IPS-18a (cell line): ENCODE measurements around the gene QSOX2.

Experiments
- H3K27ac ChIP-seq: one replicate; pipeline ENCODE4 v1.5.1; 2013; ENCODE audit warnings: low read length
- H3K27me3 ChIP-seq: one replicate; pipeline ENCODE4 v1.6.1; 2013; ENCODE audit warnings: mild to moderate bottlenecking, low read length; ENCODE audit not compliant: control insufficient read depth, insufficient read depth
- H3K36me3 ChIP-seq: one replicate; pipeline ENCODE4 v1.6.1; 2013; ENCODE audit warnings: low read depth, low read length; ENCODE audit not compliant: control insufficient read depth
- H3K4me1 ChIP-seq: one replicate; pipeline ENCODE4 v1.6.1; 2013; ENCODE audit warnings: low read depth, low read length; ENCODE audit not compliant: control insufficient read depth
- H3K4me3 ChIP-seq: one replicate; pipeline ENCODE4 v1.5.1; 2013; ENCODE audit warnings: low read length
- H3K9ac ChIP-seq: one replicate; pipeline ENCODE4 v1.6.1; 2013; ENCODE audit warnings: mild to moderate bottlenecking, low read length, moderate library complexity
- H3K9me3 ChIP-seq: one replicate; pipeline ENCODE4 v1.6.1; 2013; ENCODE audit warnings: low read depth, low read length; ENCODE audit not compliant: control insufficient read depth

Gene QSOX2

GRCh38 chr9:136208675-136209074 lies 36.9 kb downstream of the QSOX2 start:
- H3K4me1 ChIP-seq: no peaks in the 10 kb centered on the region
- H3K4me3 ChIP-seq: no peak overlapping the region
- H3K9ac ChIP-seq: no peak overlapping the region
- peaks cover 32% of the 10 kb centered on the region for H3K27me3 ChIP-seq
- H3K9me3 ChIP-seq: no peaks in the 10 kb centered on the region
- H3K36me3 ChIP-seq: peaks cover 4% of the 10 kb centered on the region
- H3K27ac ChIP-seq: no peak overlapping the region

GRCh38 chr9:136207616-136208015 lies 38.0 kb downstream of the QSOX2 start:
- H3K4me1 ChIP-seq: no peaks in the 10 kb centered on the region
- H3K9me3 ChIP-seq: no peaks in the 10 kb centered on the region
- H3K27me3 ChIP-seq: peaks cover 42% of the 10 kb centered on the region
- no peak overlapping the region for H3K4me3 ChIP-seq
- no peak overlapping the region for H3K9ac ChIP-seq
- no peak overlapping the region for H3K27ac ChIP-seq
- no peaks in the 10 kb centered on the region for H3K36me3 ChIP-seq

GRCh38 chr9:136206602-136207275 lies 38.9 kb downstream of the QSOX2 start:
- Histone ChIP-seq H3K27me3 (peaks cover 51% of the 10 kb centered on the region), H3K36me3 (no peaks in the 10 kb centered on the region), H3K4me1 (no peaks in the 10 kb centered on the region), H3K27ac (no peak overlapping the region), H3K9me3 (no peaks in the 10 kb centered on the region), H3K4me3 (no peak overlapping the region), H3K9ac (no peak overlapping the region)

- no peak overlapping the region for H3K9ac ChIP-seq
- H3K27ac ChIP-seq: no peak overlapping the region
- H3K4me1 ChIP-seq: no peaks in the 10 kb centered on the region
- H3K36me3 ChIP-seq: no peaks in the 10 kb centered on the region
- no peaks in the 10 kb centered on the region for H3K9me3 ChIP-seq
- H3K4me3 ChIP-seq: no peak overlapping the region
- peaks cover 62% of the 10 kb centered on the region for H3K27me3 ChIP-seq
Measured at GRCh38 chr9:136205707-136205992, 40.0 kb downstream of the QSOX2 start.

GRCh38 chr9:136204838-136205706 lies 40.5 kb downstream of the QSOX2 start, which contains the start of gene LHX3:
TSS of gene LHX3 (minus strand) at chr9:136205128. CDS start at chr9:136205012, 116 bp downstream.
- H3K27ac ChIP-seq: no peak within 1 kb of the TSS
- no peaks in the 10 kb centered on the region for H3K36me3 ChIP-seq
- no peak within 1 kb of the TSS for H3K4me3 ChIP-seq
- H3K9me3 ChIP-seq: no peaks in the 10 kb centered on the region
- no peaks in the 10 kb centered on the region for H3K4me1 ChIP-seq
- no peak within 1 kb of the TSS for H3K9ac ChIP-seq
- peaks cover 68% of the 10 kb centered on the region for H3K27me3 ChIP-seq

- Histone ChIP-seq H3K27me3 (peaks cover 76% of the 10 kb centered on the region), H3K9ac (no peak overlapping the region), H3K27ac (no peak overlapping the region), H3K4me1 (no peaks in the 10 kb centered on the region), H3K4me3 (no peak overlapping the region), H3K36me3 (no peaks in the 10 kb centered on the region), H3K9me3 (no peaks in the 10 kb centered on the region)
Measured at GRCh38 chr9:136204145-136204805, 41.3 kb downstream of the QSOX2 start.

GRCh38 chr9:136203408-136204144 lies 42.0 kb downstream of the QSOX2 start:
- H3K27ac ChIP-seq: no peak overlapping the region

GRCh38 chr9:136202454-136203407 lies 42.9 kb downstream of the QSOX2 start:
- no peaks in the 10 kb centered on the region for H3K36me3 ChIP-seq
- no peak overlapping the region for H3K4me3 ChIP-seq
- no peak overlapping the region for H3K27ac ChIP-seq
- no peak overlapping the region for H3K9ac ChIP-seq
- peaks cover 91% of the 10 kb centered on the region for H3K27me3 ChIP-seq
- H3K4me1 ChIP-seq: peaks cover 4% of the 10 kb centered on the region
- H3K9me3 ChIP-seq: no peaks in the 10 kb centered on the region

More at GRCh38 chr9:136203408-136204144, 42.0 kb downstream of the QSOX2 start:
- Histone ChIP-seq H3K9ac (no peak overlapping the region), H3K9me3 (no peaks in the 10 kb centered on the region), H3K4me1 (no peaks in the 10 kb centered on the region), H3K27me3 (peaks cover 83% of the 10 kb centered on the region), H3K36me3 (no peaks in the 10 kb centered on the region), H3K4me3 (no peak overlapping the region)

- H3K9me3 ChIP-seq: no peaks in the 10 kb centered on the region
- peaks cover 6% of the 10 kb centered on the region for H3K4me1 ChIP-seq
- no peaks in the 10 kb centered on the region for H3K36me3 ChIP-seq
- no peak overlapping the region for H3K9ac ChIP-seq
- peaks cover 100% of the 10 kb centered on the region for H3K27me3 ChIP-seq
- no peak overlapping the region for H3K4me3 ChIP-seq
- no peak overlapping the region for H3K27ac ChIP-seq
Measured at GRCh38 chr9:136201609-136202453, 43.8 kb downstream of the QSOX2 start.

GRCh38 chr9:136201174-136201573 lies 44.4 kb downstream of the QSOX2 start:
- no peaks in the 10 kb centered on the region for H3K9me3 ChIP-seq
- no peak overlapping the region for H3K4me3 ChIP-seq
- H3K27me3 ChIP-seq: peaks cover 100% of the 10 kb centered on the region

More at GRCh38 chr9:136201174-136201573, 44.4 kb downstream of the QSOX2 start:
- Histone ChIP-seq H3K9ac (no peak overlapping the region), H3K27ac (no peak overlapping the region), H3K4me1 (peaks cover 11% of the 10 kb centered on the region), H3K36me3 (no peaks in the 10 kb centered on the region)
